Measurements from ENCODE around the gene TNS1.

Gene TNS1

GRCh38 chr2:217799563-217800432 is 203.0 kb downstream of the TNS1 start:
- DNase-seq (ENCODE audit: low spot score) = no peak
- TF ChIP-seq CTCF (IDR thresholded peaks at IDR 0.05; ENCODE audit: extremely low read depth, missing control alignments) = no peak

- no peak for DNase-seq (ENCODE audit: low spot score)
- TF ChIP-seq CTCF (IDR thresholded peaks at IDR 0.05; ENCODE audit: extremely low read depth, missing control alignments) = no peak
Observed at GRCh38 chr2:217798743-217799562, 203.8 kb downstream of the TNS1 start.

GRCh38 chr2:217798191-217798590 is 204.6 kb downstream of the TNS1 start:
- no peak for TF ChIP-seq CTCF (IDR thresholded peaks at IDR 0.05; ENCODE audit: extremely low read depth, missing control alignments)
- DNase-seq (ENCODE audit: low spot score) = no peak

- no peak for TF ChIP-seq CTCF (IDR thresholded peaks at IDR 0.05; ENCODE audit: extremely low read depth, missing control alignments)
- no peak for DNase-seq (ENCODE audit: low spot score)
Observed at GRCh38 chr2:217797661-217798069, 205.1 kb downstream of the TNS1 start.

- TF ChIP-seq CTCF (IDR thresholded peaks at IDR 0.05; ENCODE audit: extremely low read depth, missing control alignments) = no peak
- DNase-seq (ENCODE audit: low spot score) = no peak
Observed at GRCh38 chr2:217797165-217797564, 205.6 kb downstream of the TNS1 start.

- TF ChIP-seq CTCF (IDR thresholded peaks at IDR 0.05; ENCODE audit: extremely low read depth, missing control alignments) = no peak
- no peak for DNase-seq (ENCODE audit: low spot score)
Observed at GRCh38 chr2:217795706-217796465, 206.9 kb downstream of the TNS1 start.
